Ovary (tissue), 3 donors: Measurements from ENCODE around the gene EFCAB5.

Source experiments
- CTCF ChIP-seq, 3 donors: fragments of 450-650 bp in 2 of 3; fragments of 200-600 bp in 1 of 3; IDR thresholded peaks; one replicate each; pipeline versions ENCODE4 v1.5.1 to v1.8.0; 2016 to 2022; ENCODE audit warnings: antibody characterized with exemption in 3 of 3, mild to moderate bottlenecking in 1 of 3
- EP300 ChIP-seq: sonication (generic); formaldehyde crosslinking; IDR thresholded peaks from one replicate; pipeline ENCODE4 v1.6.1; 2017; ENCODE audit warnings: antibody characterized with exemption
- POLR2A ChIP-seq: fragments of 450-650 bp; IDR thresholded peaks from one replicate; pipeline ENCODE4 v1.6.1; 2017; ENCODE audit warnings: antibody characterized with exemption, mild to moderate bottlenecking, moderate library complexity
- donor health status: DM: no; HTN: no; CAD: no.

- TF ChIP-seq CTCF (IDR thresholded peaks at IDR 0.05) (no peak), POLR2A (no peak), EP300 (no peak)
Observed at GRCh38 chr17:29956225-29956624, 14.8 kb downstream of the EFCAB5 start.
